Measurements from ENCODE around the gene ARHGAP12. TPM values are rescaled to one million over a fixed set of nuclear protein-coding genes. Genes with fewer than 3 reads are reported as not detected.

Gene ARHGAP12
- total and polyA plus RNA-seq, 9 donors = 17.8 to 41.1 (median 23.1) TPM

GRCh38 chr10:31936933-31937332 lies 8.3 kb upstream of the ARHGAP12 start:
- Histone ChIP-seq H3K27me3 (ENCODE audit: control insufficient read depth, insufficient read depth, low read length) (no peaks in the 10 kb centered on the region), H3K27ac (ENCODE audit: low read length) (no peak overlapping the region), H3K4me1 (ENCODE audit: control insufficient read depth, insufficient read depth, low read length) (no peaks in the 10 kb centered on the region), H3K36me3 (ENCODE audit: control insufficient read depth, insufficient read depth, low read length) (no peaks in the 10 kb centered on the region), H3K9me3 (replicated peaks; ENCODE audit: control insufficient read depth, low read depth, low read length) (no peaks in the 10 kb centered on the region), H3K4me3 (ENCODE audit: low read length) (no peak overlapping the region)
- no peak for DNase-seq
- no CpG with 5 or more reads among the region's 5 CpGs for WGBS (ENCODE audit: insufficient coverage)

GRCh38 chr10:31936086-31936485 lies 7.5 kb upstream of the ARHGAP12 start:
- H3K9me3 ChIP-seq (replicated peaks; ENCODE audit: control insufficient read depth, low read depth, low read length) = no peaks in the 10 kb centered on the region
- WGBS (ENCODE audit: insufficient coverage) = no CpG with 5 or more reads among the region's 1 CpG

DNA sequence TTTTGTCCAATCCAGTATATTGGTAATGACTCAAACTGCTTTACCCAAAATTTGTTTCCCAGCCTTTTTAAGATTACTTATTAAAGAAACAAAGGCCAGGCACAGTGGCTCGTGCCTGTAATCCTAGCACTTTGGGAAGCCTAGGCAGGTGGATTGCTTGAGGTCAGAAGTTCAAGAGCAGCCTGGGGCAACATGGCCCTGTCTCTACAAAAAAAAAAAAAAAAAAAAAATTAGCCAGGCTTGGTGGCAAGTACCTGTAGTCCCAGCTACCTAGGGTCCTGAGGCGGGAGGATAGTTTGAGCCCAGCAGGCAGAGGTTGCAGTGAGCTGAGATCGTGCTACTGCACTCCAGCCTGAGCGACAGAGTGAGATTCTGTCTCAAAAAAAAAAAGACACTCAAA lies 7.0 kb upstream of the ARHGAP12 start:
- 75% methylated on average over 2 of the region's 4 CpGs for WGBS (ENCODE audit: insufficient coverage)
- no peak overlapping the region for H3K4me3 ChIP-seq (ENCODE audit: low read length)
- H3K9me3 ChIP-seq (replicated peaks; ENCODE audit: control insufficient read depth, low read depth, low read length) = no peaks in the 10 kb centered on the region
- H3K27ac ChIP-seq (ENCODE audit: low read length) = no peak overlapping the region
- no peaks in the 10 kb centered on the region for H3K4me1 ChIP-seq (ENCODE audit: control insufficient read depth, insufficient read depth, low read length)
- DNase-seq = no peak
- H3K36me3 ChIP-seq (ENCODE audit: control insufficient read depth, insufficient read depth, low read length) = no peaks in the 10 kb centered on the region
- H3K27me3 ChIP-seq (ENCODE audit: control insufficient read depth, insufficient read depth, low read length) = no peaks in the 10 kb centered on the region

More at GRCh38 chr10:31936086-31936485, 7.5 kb upstream of the ARHGAP12 start:
- Histone ChIP-seq H3K27ac (ENCODE audit: low read length) (no peak overlapping the region), H3K4me3 (ENCODE audit: low read length) (no peak overlapping the region), H3K36me3 (ENCODE audit: control insufficient read depth, insufficient read depth, low read length) (no peaks in the 10 kb centered on the region), H3K4me1 (ENCODE audit: control insufficient read depth, insufficient read depth, low read length) (no peaks in the 10 kb centered on the region), H3K27me3 (ENCODE audit: control insufficient read depth, insufficient read depth, low read length) (no peaks in the 10 kb centered on the region)
- DNase-seq = no peak

DNA sequence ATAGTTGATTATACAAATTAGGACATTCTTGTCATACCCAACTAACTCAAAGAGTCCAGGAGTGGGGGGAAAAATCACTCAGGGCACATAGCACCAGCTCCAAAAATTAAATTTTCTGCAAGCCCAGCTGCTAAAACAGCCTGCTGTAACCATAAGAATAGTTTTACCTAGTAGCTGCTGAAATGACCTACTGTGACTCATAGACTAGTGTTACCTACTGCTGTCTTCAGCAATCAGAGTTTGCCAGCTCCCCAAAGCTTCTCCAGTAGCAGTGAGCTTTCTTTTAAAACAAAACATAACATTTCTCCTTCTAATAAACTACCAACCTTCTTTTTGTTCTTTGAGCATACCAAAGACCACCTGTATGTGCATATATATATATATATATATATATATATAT lies 4.2 kb upstream of the ARHGAP12 start:
- H3K9me3 ChIP-seq (replicated peaks; ENCODE audit: control insufficient read depth, low read depth, low read length) = no peaks in the 10 kb centered on the region

DNA sequence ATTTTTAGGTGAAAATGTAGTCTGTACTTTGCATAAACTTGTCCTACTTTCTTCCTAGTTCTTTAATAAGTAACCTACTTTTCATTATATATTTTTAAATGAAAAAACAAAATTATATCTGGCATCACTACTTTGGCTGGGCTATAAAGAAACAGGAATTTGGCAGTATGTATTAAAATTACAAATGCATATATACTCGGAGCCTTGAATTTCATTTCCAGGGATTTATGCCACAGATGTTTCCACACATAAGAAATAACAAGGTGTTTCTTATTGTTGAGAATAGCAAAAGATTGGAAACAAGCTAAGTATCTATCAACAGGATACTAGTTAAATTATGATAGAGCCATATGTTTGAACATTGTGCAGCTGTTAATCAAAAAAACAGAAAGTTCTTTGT lies 2.2 kb upstream of the ARHGAP12 start:
- Histone ChIP-seq H3K4me1 (ENCODE audit: control insufficient read depth, insufficient read depth, low read length) (peaks cover 15% of the 10 kb centered on the region), H3K27ac (ENCODE audit: low read length) (peak overlapping the region; percentile 96), H3K4me3 (ENCODE audit: low read length) (no peak overlapping the region), H3K36me3 (ENCODE audit: control insufficient read depth, insufficient read depth, low read length) (no peaks in the 10 kb centered on the region), H3K27me3 (ENCODE audit: control insufficient read depth, insufficient read depth, low read length) (no peaks in the 10 kb centered on the region), H3K9me3 (replicated peaks; ENCODE audit: control insufficient read depth, low read depth, low read length) (no peaks in the 10 kb centered on the region)
- peak; percentile 79 for DNase-seq
- WGBS (ENCODE audit: insufficient coverage) = no CpG with 5 or more reads among the region's 1 CpG

More for the DNA sequence above, 4.2 kb upstream of the ARHGAP12 start:
- Histone ChIP-seq H3K27me3 (ENCODE audit: control insufficient read depth, insufficient read depth, low read length) (no peaks in the 10 kb centered on the region), H3K4me3 (ENCODE audit: low read length) (no peak overlapping the region), H3K4me1 (ENCODE audit: control insufficient read depth, insufficient read depth, low read length) (peaks cover 9% of the 10 kb centered on the region), H3K36me3 (ENCODE audit: control insufficient read depth, insufficient read depth, low read length) (no peaks in the 10 kb centered on the region), H3K27ac (ENCODE audit: low read length) (no peak overlapping the region)
- DNase-seq = no peak

GRCh38 chr10:31930023-31930751 lies 1.6 kb upstream of the ARHGAP12 start:
- peaks cover 15% of the 10 kb centered on the region for H3K4me1 ChIP-seq (ENCODE audit: control insufficient read depth, insufficient read depth, low read length)
- 36% methylated on average over 2 of the region's 11 CpGs for WGBS (ENCODE audit: insufficient coverage)
- H3K27me3 ChIP-seq (ENCODE audit: control insufficient read depth, insufficient read depth, low read length) = no peaks in the 10 kb centered on the region
- H3K4me3 ChIP-seq (ENCODE audit: low read length) = peak overlapping the region; percentile 92
- H3K27ac ChIP-seq (ENCODE audit: low read length) = peak overlapping the region; percentile 96
- H3K9me3 ChIP-seq (replicated peaks; ENCODE audit: control insufficient read depth, low read depth, low read length) = no peaks in the 10 kb centered on the region
- H3K36me3 ChIP-seq (ENCODE audit: control insufficient read depth, insufficient read depth, low read length) = no peaks in the 10 kb centered on the region
- DNase-seq = peak; percentile 81

DNA sequence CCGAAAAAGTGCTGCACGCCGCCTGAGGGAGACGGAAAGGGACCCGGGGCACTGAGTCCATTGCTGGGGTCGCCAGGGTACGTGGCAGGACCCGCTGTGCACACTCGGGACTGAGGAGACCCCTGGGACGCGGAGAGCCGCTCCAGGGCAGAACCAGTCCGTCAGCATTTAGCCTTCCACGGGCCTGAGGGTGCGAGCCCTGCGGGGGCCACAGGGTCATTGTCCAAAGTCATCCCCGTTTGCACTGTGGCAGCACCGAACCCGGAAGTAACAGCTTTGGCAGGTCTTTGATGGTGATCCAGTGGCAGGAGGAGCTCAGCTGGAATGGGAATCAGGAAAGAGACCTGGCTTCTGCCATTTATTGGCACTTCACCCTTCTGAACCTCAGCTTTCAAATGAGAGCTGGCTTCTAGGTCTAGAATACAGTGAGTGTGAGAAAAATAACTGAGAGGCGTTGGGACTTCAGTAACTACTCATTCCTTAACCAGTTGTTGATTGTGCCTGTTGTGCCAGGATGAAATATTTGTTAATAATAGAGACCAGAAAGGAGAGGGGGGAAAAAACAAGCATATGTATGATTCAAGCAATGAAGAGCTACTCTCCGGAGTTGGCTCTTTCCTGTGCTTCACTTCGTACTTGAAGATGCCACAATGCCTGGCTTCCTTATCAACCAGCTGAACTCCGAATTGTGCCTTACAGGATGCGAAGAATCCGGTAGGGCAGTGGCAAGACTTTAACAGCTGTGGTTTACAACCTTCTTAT lies 811 bp upstream of the ARHGAP12 start:
- 1% methylated on average over 21 of the region's 25 CpGs for WGBS (ENCODE audit: insufficient coverage)
- DNase-seq = peak; percentile 76
- Histone ChIP-seq H3K9me3 (replicated peaks; ENCODE audit: control insufficient read depth, low read depth, low read length) (no peaks in the 10 kb centered on the region), H3K36me3 (ENCODE audit: control insufficient read depth, insufficient read depth, low read length) (no peaks in the 10 kb centered on the region), H3K27me3 (ENCODE audit: control insufficient read depth, insufficient read depth, low read length) (no peaks in the 10 kb centered on the region), H3K27ac (ENCODE audit: low read length) (peak overlapping the region; percentile 96), H3K4me1 (ENCODE audit: control insufficient read depth, insufficient read depth, low read length) (peaks cover 15% of the 10 kb centered on the region), H3K4me3 (ENCODE audit: low read length) (peak overlapping the region; percentile 92)

GRCh38 chr10:31927884-31928548 lies 615 bp downstream of the ARHGAP12 start:
- Histone ChIP-seq H3K4me3 (ENCODE audit: low read length) (peak overlapping the region; percentile 92), H3K4me1 (ENCODE audit: control insufficient read depth, insufficient read depth, low read length) (peaks cover 15% of the 10 kb centered on the region), H3K9me3 (replicated peaks; ENCODE audit: control insufficient read depth, low read depth, low read length) (no peaks in the 10 kb centered on the region), H3K27ac (ENCODE audit: low read length) (peak overlapping the region; percentile 76), H3K36me3 (ENCODE audit: control insufficient read depth, insufficient read depth, low read length) (no peaks in the 10 kb centered on the region), H3K27me3 (ENCODE audit: control insufficient read depth, insufficient read depth, low read length) (no peaks in the 10 kb centered on the region)
- under 1% methylated on average over 54 of the region's 58 CpGs for WGBS (ENCODE audit: insufficient coverage)
- peak; percentile 75 for DNase-seq

GRCh38 chr10:31927565-31927883 lies 1.1 kb downstream of the ARHGAP12 start:
- peaks cover 15% of the 10 kb centered on the region for H3K4me1 ChIP-seq (ENCODE audit: control insufficient read depth, insufficient read depth, low read length)
- peak; percentile 55 for DNase-seq
- peak overlapping the region; percentile 92 for H3K4me3 ChIP-seq (ENCODE audit: low read length)
- H3K27me3 ChIP-seq (ENCODE audit: control insufficient read depth, insufficient read depth, low read length) = no peaks in the 10 kb centered on the region
- no peaks in the 10 kb centered on the region for H3K36me3 ChIP-seq (ENCODE audit: control insufficient read depth, insufficient read depth, low read length)
- WGBS (ENCODE audit: insufficient coverage) = 0% methylated on average over 12 of the region's 12 CpGs
- H3K27ac ChIP-seq (ENCODE audit: low read length) = peak overlapping the region; percentile 76
- no peaks in the 10 kb centered on the region for H3K9me3 ChIP-seq (replicated peaks; ENCODE audit: control insufficient read depth, low read depth, low read length)

All from muscle of leg (tissue), 11 donors.